GM12874 (cell line): ENCODE measurements around the gene FUZ.

Experiments
- TF ChIP-seq, protein P1 (sequence below): IDR thresholded peaks from 2 replicates; pipeline ENCODE4 v1.5.1; 2011; ENCODE audit warnings: low read depth, mild to moderate bottlenecking, control low read depth, low read length, moderate library complexity; ENCODE audit not compliant: insufficient read depth

Gene FUZ

GRCh38 chr19:49793561-49793840, 19.6 kb downstream of the FUZ start:
- TF ChIP-seq, protein P1, sequence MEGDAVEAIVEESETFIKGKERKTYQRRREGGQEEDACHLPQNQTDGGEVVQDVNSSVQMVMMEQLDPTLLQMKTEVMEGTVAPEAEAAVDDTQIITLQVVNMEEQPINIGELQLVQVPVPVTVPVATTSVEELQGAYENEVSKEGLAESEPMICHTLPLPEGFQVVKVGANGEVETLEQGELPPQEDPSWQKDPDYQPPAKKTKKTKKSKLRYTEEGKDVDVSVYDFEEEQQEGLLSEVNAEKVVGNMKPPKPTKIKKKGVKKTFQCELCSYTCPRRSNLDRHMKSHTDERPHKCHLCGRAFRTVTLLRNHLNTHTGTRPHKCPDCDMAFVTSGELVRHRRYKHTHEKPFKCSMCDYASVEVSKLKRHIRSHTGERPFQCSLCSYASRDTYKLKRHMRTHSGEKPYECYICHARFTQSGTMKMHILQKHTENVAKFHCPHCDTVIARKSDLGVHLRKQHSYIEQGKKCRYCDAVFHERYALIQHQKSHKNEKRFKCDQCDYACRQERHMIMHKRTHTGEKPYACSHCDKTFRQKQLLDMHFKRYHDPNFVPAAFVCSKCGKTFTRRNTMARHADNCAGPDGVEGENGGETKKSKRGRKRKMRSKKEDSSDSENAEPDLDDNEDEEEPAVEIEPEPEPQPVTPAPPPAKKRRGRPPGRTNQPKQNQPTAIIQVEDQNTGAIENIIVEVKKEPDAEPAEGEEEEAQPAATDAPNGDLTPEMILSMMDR = no peak

- TF ChIP-seq, protein P1 = no peak
Measured at GRCh38 chr19:49792829-49793560, 20.1 kb downstream of the FUZ start.

DNA sequence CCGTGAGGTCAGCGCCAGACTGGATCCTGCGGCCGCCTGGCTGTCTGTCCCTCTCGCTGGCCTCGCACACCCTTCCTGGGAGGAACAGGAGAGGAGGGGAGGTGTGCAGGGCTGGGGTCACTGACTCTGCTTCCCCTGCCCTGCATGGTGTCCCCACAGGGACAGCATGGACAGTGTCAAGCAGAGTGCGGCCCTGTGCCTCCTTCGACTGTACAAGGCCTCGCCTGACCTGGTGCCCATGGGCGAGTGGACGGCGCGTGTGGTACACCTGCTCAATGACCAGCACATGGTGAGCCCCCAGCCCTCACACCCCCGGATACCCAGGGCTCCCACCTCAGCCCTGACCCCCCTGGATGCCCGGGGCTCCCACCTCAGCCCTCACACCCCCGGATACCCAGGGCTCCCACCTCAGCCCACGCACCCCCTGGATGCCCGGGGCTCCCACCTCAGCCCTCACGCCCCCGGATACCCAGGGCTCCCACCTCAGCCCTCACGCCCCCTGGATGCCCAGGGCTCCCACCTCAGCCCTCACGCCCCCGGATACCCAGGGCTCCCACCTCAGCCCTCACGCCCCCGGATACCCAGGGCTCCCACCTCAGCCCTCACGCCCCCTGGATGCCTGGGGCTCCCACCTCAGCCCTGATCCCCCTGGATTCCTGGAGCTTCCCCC, 21.2 kb downstream of the FUZ start:
- TF ChIP-seq, protein P1 = no peak

DNA sequence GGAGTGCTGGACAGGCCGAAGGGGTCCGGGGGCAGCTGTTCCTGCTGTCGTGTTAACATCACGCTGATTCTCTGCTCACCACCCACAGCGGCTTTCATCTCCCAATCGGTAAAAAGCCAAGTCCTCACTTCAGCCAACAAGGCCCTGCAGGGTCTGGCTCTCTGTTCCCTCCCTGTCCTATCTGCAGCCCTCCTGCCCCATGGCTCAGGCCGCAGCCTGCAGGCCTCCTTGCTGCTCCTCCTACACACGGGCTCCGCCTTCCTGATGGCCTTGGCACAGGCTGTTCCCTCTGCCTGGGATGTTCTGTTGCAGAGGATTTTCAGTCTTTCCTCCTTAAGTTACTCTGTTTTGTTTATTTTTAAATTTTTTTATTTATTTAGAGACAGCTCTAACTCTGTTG, 22.2 kb downstream of the FUZ start:
- TF ChIP-seq, protein P1 = no peak

DNA sequence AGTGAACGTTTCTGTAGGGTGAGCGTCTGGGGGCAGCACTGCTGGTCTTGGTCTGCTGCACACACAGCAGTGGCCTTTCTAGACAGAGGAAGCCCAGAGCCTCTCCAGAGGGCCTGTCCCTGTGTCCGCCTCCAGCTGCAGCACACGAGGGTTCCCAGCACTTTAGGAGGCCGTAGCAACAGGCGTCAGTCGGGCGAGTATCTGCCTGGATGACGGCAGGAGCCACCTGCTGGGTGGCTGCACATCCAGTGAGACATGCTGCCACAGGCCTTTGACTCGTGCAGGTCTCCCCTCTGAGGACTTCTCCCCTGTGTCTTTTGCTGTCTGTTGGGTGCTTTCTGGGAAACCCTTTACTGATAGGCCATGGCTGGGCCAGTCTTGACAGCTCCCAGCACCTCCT, 24.2 kb downstream of the FUZ start:
- TF ChIP-seq, protein P1 = no peak

DNA sequence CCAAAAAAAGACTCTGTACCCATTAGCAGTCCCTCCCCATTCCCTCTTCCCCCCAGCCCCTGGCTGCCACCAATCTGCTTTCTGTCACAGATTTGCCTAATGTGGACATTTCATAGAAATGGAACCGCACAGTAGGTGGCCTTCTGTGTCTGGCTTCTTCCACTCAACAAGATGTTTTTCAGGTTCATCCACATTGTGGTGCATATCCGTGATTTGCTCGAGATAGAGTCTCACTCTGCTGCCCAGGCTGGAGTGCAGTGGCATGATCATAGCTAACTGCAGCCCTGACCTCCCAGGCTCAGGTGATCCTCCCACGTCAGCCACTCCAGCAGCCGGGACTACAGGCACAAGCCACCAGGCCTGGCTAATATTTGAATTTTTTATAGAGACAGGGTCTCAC, 25.3 kb downstream of the FUZ start:
- TF ChIP-seq, protein P1 = no peak

DNA sequence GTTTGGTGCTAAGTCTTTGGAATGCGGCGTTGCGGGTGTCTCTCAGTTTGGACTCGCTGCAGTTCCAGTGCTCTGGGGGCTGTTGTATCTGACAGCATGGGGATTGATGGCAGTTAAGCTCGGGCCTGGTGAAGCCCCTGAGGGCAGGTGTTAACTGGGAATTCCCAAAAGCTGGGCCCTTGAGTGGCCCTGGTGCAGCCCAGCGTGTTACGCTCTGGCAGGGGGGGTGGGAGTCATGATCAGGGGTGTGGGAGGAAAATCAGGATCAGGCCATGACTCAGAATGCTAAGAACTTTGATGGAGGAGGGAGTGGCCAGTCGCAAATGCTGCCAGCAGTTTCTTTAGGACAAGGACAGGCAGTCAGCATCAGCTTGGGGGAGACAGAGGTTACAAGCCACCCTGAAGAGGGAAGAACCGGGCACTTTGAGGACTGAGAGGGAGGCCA, 26.7 kb downstream of the FUZ start:
- TF ChIP-seq, protein P1 = no peak
